Neuronal stem cell (in vitro differentiated cells): ENCODE data around the gene RBM24.
"Not testable (repeated sequence)": the region's sequence is repeated elsewhere in the genome, so short reads cannot be mapped to it uniquely, and the experiment has no call there.

ENCODE experiments used
- DNase-seq: peaks from one replicate; pipeline ENCODE4 v3.0.0-alpha.2; 2013; ENCODE audit warnings: low spot score
- H2AFZ ChIP-seq: one replicate; pipeline ENCODE4 v1.6.1; 2013; ENCODE audit warnings: mild to moderate bottlenecking, low read length, inconsistent platforms
- H2AK5ac ChIP-seq: 2 replicates; pipeline ENCODE4 v1.6.1; 2013; ENCODE audit warnings: low read depth, mild to moderate bottlenecking, inconsistent platforms, low read length, moderate library complexity, mixed read lengths
- H2BK120ac ChIP-seq: 2 replicates; pipeline ENCODE4 v1.6.1; 2013; ENCODE audit warnings: low read depth, mild to moderate bottlenecking, inconsistent platforms, low read length, moderate library complexity, mixed read lengths
- H2BK12ac ChIP-seq: one replicate; pipeline ENCODE4 v1.6.1; 2013; ENCODE audit warnings: low read length, inconsistent platforms
- H2BK15ac ChIP-seq: 2 replicates; pipeline ENCODE4 v1.6.1; 2013; ENCODE audit warnings: mild to moderate bottlenecking, low read length, inconsistent platforms, mixed read lengths
- H2BK5ac ChIP-seq: one replicate; pipeline ENCODE4 v1.6.1; 2013; ENCODE audit warnings: inconsistent platforms, mild to moderate bottlenecking, low read length, moderate library complexity
- H3K14ac ChIP-seq: one replicate; pipeline ENCODE4 v1.6.1; 2013; ENCODE audit warnings: low read length, inconsistent platforms
- H3K18ac ChIP-seq: 2 replicates; pipeline ENCODE4 v1.6.1; 2013; ENCODE audit warnings: low read length, inconsistent platforms
- H3K23ac ChIP-seq: 2 replicates; pipeline ENCODE4 v1.6.1; 2013; ENCODE audit warnings: low read depth, mild to moderate bottlenecking, mixed read lengths, low read length, inconsistent platforms; ENCODE audit not compliant: poor library complexity
- H3K27ac ChIP-seq: replicated peaks from 3 replicates; pipeline ENCODE4 v1.5.1; 2013; ENCODE audit warnings: low read length, inconsistent platforms
- H3K27me3 ChIP-seq, 3 experiments: 2 replicates each; pipeline ENCODE4 v1.6.1; 2013; ENCODE audit warnings: low read length in 3 of 3, mild to moderate bottlenecking in 2 of 3, inconsistent platforms in 1 of 3, low read depth in 1 of 3, mixed read lengths in 1 of 3, moderate library complexity in 1 of 3; ENCODE audit not compliant: control insufficient read depth in 3 of 3, insufficient read depth in 3 of 3
- H3K36me3 ChIP-seq, 2 donors: replicated peaks in 1 of 2; 2 replicates each; pipeline ENCODE4 v1.6.1; 2013; ENCODE audit warnings: low read length in 2 of 2; ENCODE audit not compliant: control insufficient read depth in 2 of 2, insufficient read depth in 2 of 2
- H3K4ac ChIP-seq: 2 replicates; pipeline ENCODE4 v1.6.1; 2013; ENCODE audit warnings: inconsistent platforms, mild to moderate bottlenecking, low read length, moderate library complexity
- H3K4me1 ChIP-seq, 2 donors: 1 replicate in 1 of 2; 2 replicates in 1 of 2; pipeline ENCODE4 v1.6.1; 2013; ENCODE audit warnings: low read length in 2 of 2, low read depth in 1 of 2; ENCODE audit not compliant: control insufficient read depth in 2 of 2, insufficient read depth in 1 of 2
- H3K4me2 ChIP-seq: one replicate; pipeline ENCODE4 v1.6.1; 2013; ENCODE audit warnings: mild to moderate bottlenecking, low read length, inconsistent platforms; ENCODE audit not compliant: insufficient read depth, poor library complexity, severe bottlenecking
- H3K4me3 ChIP-seq, 2 donors: 2 replicates each; pipeline ENCODE4 v1.5.1; 2013; ENCODE audit warnings: low read length in 2 of 2, mild to moderate bottlenecking in 2 of 2, inconsistent platforms in 1 of 2, moderate library complexity in 1 of 2
- H3K79me1 ChIP-seq: one replicate; pipeline ENCODE4 v1.6.1; 2013; ENCODE audit warnings: low read depth, mild to moderate bottlenecking, inconsistent platforms, low read length, moderate library complexity
- H3K9ac ChIP-seq: one replicate; pipeline ENCODE4 v1.6.1; 2013; ENCODE audit warnings: mild to moderate bottlenecking, low read depth, low read length, inconsistent platforms; ENCODE audit not compliant: poor library complexity
- H3K9me3 ChIP-seq, 2 donors: replicated peaks in 1 of 2; 2 replicates each; pipeline versions ENCODE3 to v1.6.1; 2013; ENCODE audit warnings: low read length in 2 of 2, mild to moderate bottlenecking in 2 of 2, inconsistent platforms in 1 of 2, low read depth in 1 of 2, mixed read lengths in 1 of 2, moderate library complexity in 1 of 2; ENCODE audit not compliant: control insufficient read depth in 2 of 2, insufficient read depth in 1 of 2
- H4K8ac ChIP-seq: one replicate; pipeline ENCODE4 v1.6.1; 2013; ENCODE audit warnings: low read depth, mild to moderate bottlenecking, inconsistent platforms, low read length, moderate library complexity
- H4K91ac ChIP-seq: one replicate; pipeline ENCODE4 v1.6.1; 2013; ENCODE audit warnings: low read length, low read depth, mild to moderate bottlenecking, inconsistent platforms; ENCODE audit not compliant: poor library complexity
- WGBS, 2 donors: extraction: QIAGEN DNeasy Blood & Tissue Kit; methylation state at CpG; one replicate each; pipeline ENCODE4 v1.1.7; 2013; ENCODE audit warnings: missing lambda C conversion rate in 2 of 2, mixed read lengths in 1 of 2; ENCODE audit not compliant: insufficient read length in 2 of 2, insufficient replicate concordance in 1 of 2; ENCODE audit errors: extremely low coverage in 2 of 2; 5-methylcytosine and 5-hydroxymethylcytosine counted together

RBM24 gene

DNA sequence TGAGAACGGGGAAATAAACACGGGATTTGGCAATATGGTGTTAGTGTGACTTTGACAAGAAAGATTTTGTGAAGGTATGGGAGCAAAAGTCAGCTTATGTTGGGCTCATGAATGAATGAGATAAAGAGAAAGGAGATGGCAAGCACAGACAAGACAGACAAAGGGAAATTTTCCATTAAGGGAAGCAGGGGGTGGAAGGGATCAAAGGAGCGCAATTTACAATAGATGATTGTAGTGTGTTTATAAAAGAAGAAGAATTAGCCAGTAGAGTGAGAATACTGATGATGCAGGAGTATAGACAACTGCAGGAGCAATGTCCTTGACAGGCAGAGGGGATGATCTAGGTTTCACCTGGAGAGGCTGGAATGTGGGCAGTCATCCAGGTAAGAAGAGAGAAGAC is 34.1 kb downstream of the RBM24 start:
- Histone ChIP-seq H2BK120ac (no peak overlapping the region), H2AFZ (no peak overlapping the region), H3K27me3 (no peaks in the 10 kb centered on the region), H2BK15ac (no peak overlapping the region), H3K79me1 (no peaks in the 10 kb centered on the region), H2BK12ac (no peak overlapping the region), H3K36me3 (no peaks in the 10 kb centered on the region), H3K18ac (no peak overlapping the region), H3K9ac (no peak overlapping the region), H3K27ac (no peak overlapping the region), H2BK5ac (no peak overlapping the region), H3K4me1 (peaks cover 0 to 2% of the 10 kb centered on the region in 2 donors), H3K14ac (no peak overlapping the region), H4K8ac (no peak overlapping the region), H3K9me3 (no peaks in the 10 kb centered on the region), H3K4me3 (no peak overlapping the region), H3K4ac (no peak overlapping the region), H3K23ac (no peak overlapping the region), H2AK5ac (no peak overlapping the region), H3K4me2 (no peak overlapping the region), H4K91ac (no peak overlapping the region)
- DNase-seq, result no peak
- no CpG with 5 or more reads among the region's 3 CpGs for WGBS, 2 donors

- H3K27me3 ChIP-seq, result peaks cover 0 to 6% (median 0%) of the 10 kb centered on the region in 3 experiments
- no peak overlapping the region for H2BK120ac ChIP-seq
- H3K9ac ChIP-seq, result no peak overlapping the region
- H2BK5ac ChIP-seq, result no peak overlapping the region
- H3K18ac ChIP-seq, result no peak overlapping the region
- no peaks in the 10 kb centered on the region for H3K9me3 ChIP-seq
- H4K91ac ChIP-seq, result no peak overlapping the region
- H2AK5ac ChIP-seq, result no peak overlapping the region
- no peaks in the 10 kb centered on the region for H3K36me3 ChIP-seq
- WGBS, 2 donors, result no CpG with 5 or more reads among the region's 5 CpGs
- no peak overlapping the region for H3K23ac ChIP-seq
- H3K4me1 ChIP-seq, result no peaks in the 10 kb centered on the region
- DNase-seq, result no peak
- no peak overlapping the region for H2BK12ac ChIP-seq
- no peak overlapping the region for H3K4me3 ChIP-seq
- no peak overlapping the region for H3K4ac ChIP-seq
- H3K4me2 ChIP-seq, result no peak overlapping the region
- H2BK15ac ChIP-seq, result no peak overlapping the region
- H3K14ac ChIP-seq, result no peak overlapping the region
- H2AFZ ChIP-seq, result no peak overlapping the region
- H4K8ac ChIP-seq, result no peak overlapping the region
- no peaks in the 10 kb centered on the region for H3K79me1 ChIP-seq
- H3K27ac ChIP-seq, result no peak overlapping the region
Observed at GRCh38 chr6:17318435-17319165, 37.4 kb downstream of the RBM24 start.

GRCh38 chr6:17320266-17320665 is 39.1 kb downstream of the RBM24 start:
- not testable (repeated sequence) for H2BK120ac ChIP-seq, H2AK5ac ChIP-seq, H3K23ac ChIP-seq, H3K4me1 ChIP-seq, H4K91ac ChIP-seq, H3K27me3 ChIP-seq, H3K4me2 ChIP-seq, H2AFZ ChIP-seq, H2BK15ac ChIP-seq, DNase-seq, H3K79me1 ChIP-seq, H2BK5ac ChIP-seq, H3K36me3 ChIP-seq, H3K9ac ChIP-seq, H3K4ac ChIP-seq, H3K27ac ChIP-seq, H3K18ac ChIP-seq, H2BK12ac ChIP-seq, H3K4me3 ChIP-seq, H4K8ac ChIP-seq, H3K14ac ChIP-seq, H3K9me3 ChIP-seq
- WGBS, 2 donors, result no CpG with 5 or more reads among the region's 7 CpGs

- no peaks in the 10 kb centered on the region for H3K36me3 ChIP-seq
- H3K14ac ChIP-seq, result no peak overlapping the region
- no peak overlapping the region for H2AFZ ChIP-seq
- no peak overlapping the region for H2BK15ac ChIP-seq
- no peaks in the 10 kb centered on the region for H3K27me3 ChIP-seq
- no peaks in the 10 kb centered on the region for H3K9me3 ChIP-seq
- H3K4me2 ChIP-seq, result no peak overlapping the region
- H3K18ac ChIP-seq, result no peak overlapping the region
- H3K23ac ChIP-seq, result no peak overlapping the region
- H2AK5ac ChIP-seq, result no peak overlapping the region
- no peak overlapping the region for H2BK12ac ChIP-seq
- H3K4me3 ChIP-seq, result no peak overlapping the region
- H4K91ac ChIP-seq, result no peak overlapping the region
- no peak overlapping the region for H3K9ac ChIP-seq
- DNase-seq, result no peak
- H2BK5ac ChIP-seq, result no peak overlapping the region
- WGBS, 2 donors, result no CpG with 5 or more reads among the region's 5 CpGs
- H3K79me1 ChIP-seq, result no peaks in the 10 kb centered on the region
- H2BK120ac ChIP-seq, result no peak overlapping the region
- no peak overlapping the region for H4K8ac ChIP-seq
- H3K4me1 ChIP-seq, result no peaks in the 10 kb centered on the region
- no peak overlapping the region for H3K4ac ChIP-seq
- no peak overlapping the region for H3K27ac ChIP-seq
Observed at GRCh38 chr6:17331238-17331637, 50.1 kb downstream of the RBM24 start.
